Stimulated activated naive CD8-positive, alpha-beta T cell treated with anti-CD3 and anti-CD28 coated beads, Interleukin-15, Interleukin-2, amounts not matched to agents 100 U/mL and 50 U/mL, for 24 hours (primary cell): ENCODE measurements around the gene RNF212.

Experiments
- ATAC-seq: fragments of 150-1000 bp; cut with Tn5 transposase; one replicate; pipeline ENCODE4 v1.10.0; 2021
- DNase-seq: peaks from one replicate; pipeline ENCODE4 v3.0.0; 2021

RNF212 gene

DNA sequence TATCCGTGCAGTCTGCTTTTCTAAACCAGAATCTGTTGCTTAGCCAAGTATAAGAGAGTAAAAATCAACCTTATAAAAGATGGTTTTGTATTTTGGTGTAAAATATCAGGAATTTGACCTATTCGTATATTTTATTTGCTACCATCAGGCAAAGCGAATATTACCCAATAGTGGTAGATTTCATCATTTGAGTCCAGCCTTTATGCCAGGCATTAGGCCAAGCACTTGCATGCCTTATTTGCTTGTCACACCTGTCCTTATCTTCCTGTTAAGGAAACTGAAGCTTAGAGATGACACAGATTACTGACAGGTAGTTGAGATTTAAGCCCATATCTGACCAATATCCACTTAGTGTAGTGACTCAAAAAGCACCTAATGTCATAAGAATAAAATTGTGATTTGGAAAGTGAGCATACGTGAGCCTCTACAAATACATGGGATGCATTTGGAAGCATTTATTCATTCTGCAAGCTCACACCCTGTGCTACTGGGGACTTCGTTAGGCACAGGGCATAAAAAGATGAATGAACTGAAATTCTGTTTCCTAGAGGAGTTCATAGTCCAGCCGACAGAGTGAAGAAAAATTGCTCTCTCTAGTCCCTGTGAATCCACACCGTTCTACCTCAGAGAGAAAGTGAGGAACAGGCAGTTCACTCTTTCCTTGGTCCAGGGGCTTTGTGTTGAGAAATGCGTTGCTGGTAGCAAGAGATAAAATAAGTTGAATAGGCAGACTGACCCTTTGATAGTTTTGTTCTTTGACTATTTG lies 2.3 kb upstream of the RNF212 start:
- DNase-seq, result no peak

DNA sequence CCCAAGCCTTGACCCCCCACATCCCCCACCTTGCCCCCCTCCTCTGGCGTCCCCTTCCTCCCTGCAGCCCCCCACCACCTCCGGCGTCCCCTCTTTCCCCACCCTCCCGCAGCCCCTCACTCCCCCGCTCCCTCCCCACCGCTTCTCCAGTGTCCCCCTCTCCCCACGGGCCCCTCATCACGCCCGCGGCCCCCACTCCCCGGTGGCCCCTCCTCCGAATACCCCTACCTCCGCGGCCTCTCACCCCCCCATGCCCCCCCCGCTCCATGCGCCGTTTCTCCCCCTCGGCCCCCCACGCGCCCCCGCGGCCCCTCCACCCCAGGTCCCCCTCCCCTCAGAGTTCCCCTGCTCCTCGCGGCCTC lies 562 bp downstream of the RNF212 start:
- DNase-seq (no peak), ATAC-seq (no peak)

More for the DNA sequence above, 2.3 kb upstream of the RNF212 start:
- no peak for ATAC-seq

DNA sequence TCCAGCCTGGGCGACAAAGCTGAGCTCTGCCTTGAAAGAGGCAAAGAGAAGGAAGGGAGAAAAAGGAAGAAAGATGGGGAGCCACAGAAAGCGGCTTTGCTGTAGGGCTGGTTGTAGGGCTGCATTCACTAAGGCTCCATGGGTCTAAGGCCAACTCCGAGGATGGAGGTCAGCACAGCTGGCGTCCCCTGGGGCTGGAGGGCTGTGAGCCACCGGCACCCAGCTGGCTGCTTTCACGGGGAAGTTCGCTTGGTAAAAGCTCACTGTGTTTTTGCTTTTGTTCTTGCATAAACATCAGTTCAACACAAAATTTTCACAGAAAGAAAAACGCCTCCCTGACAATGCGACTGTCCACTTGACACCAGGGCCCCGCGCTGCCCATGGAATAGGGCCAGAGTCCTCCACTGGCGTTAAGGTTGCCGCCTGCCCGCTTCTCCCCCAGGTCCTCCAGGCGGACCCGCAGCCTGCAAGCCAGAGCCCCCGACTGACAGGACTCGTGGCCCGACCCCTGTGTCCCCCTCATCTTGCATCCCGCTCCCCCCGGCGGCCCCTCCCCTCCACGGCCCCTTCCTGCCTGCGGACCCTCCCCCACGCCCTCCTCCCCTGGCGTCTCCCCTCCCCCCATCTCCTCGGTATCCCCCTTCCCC lies 1.1 kb downstream of the RNF212 start:
- no peak for DNase-seq
- no peak for ATAC-seq

- DNase-seq (no peak), ATAC-seq (no peak)
These were observed 2.0 kb downstream of the RNF212 start for GRCh38 chr4:1111259-1111809.

GRCh38 chr4:1109898-1110506 lies 3.4 kb downstream of the RNF212 start:
- no peak for ATAC-seq
- DNase-seq, result no peak

DNA sequence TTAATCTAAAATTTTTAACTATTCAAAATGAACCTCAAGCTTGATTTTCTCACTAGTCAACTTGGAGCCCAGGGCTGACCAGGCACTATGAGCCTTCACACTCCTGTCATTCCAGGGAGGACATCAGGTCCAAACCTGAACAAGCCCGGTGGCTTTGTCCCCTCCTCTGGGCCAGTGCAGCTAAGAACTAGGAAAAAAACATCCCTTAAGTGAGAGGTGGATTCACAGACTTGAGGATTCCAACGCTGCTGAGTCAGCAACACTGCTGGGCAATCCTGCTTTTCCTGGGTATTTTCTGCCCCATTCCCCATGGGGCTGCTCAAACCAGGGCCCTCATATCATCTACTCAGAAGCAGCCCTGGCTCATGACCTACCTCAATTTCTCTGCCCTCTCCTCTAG lies 4.0 kb downstream of the RNF212 start:
- no peak for ATAC-seq
- no peak for DNase-seq

GRCh38 chr4:1105662-1106061 lies 7.7 kb downstream of the RNF212 start:
- ATAC-seq (no peak), DNase-seq (no peak)

DNA sequence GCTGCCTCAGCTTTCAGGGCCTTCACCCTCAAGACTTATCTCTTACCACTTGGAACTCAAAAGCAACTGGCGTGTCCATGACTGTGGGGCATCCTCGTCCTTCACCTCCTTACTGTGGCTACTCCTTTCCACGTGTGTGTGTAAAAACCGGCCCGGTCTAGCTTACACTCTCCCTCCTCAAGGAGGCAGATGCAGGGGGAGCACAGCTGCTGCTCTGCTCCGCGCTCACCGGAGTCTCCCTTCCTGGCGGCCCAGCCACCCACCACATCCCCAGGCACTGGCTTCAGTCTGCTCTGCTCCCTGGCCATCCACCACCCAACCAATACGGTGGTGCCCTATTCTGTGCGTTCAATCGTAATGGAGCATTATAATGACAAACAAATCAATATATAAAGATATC lies 8.3 kb downstream of the RNF212 start:
- no peak for ATAC-seq
- no peak for DNase-seq

DNA sequence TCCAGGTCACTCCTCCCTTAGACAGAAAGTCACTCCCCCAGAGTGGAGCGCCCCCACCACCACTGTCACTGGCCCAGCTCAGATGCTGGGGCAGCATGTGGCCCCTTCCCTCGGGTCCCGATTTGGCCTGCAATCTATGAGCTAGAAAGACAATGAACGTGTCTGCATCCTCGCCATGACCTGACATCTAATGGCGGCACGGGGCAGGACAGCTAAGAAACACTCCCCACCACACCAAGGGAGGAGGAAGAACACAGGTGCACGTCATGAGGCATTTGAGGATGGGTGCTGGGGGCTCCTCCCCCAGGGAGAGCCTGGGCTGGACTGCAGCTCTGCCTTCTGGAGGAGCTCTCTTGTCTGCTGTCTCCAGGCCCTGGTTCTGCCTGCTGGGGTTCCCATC lies 8.7 kb downstream of the RNF212 start:
- no peak for ATAC-seq
- no peak for DNase-seq

DNA sequence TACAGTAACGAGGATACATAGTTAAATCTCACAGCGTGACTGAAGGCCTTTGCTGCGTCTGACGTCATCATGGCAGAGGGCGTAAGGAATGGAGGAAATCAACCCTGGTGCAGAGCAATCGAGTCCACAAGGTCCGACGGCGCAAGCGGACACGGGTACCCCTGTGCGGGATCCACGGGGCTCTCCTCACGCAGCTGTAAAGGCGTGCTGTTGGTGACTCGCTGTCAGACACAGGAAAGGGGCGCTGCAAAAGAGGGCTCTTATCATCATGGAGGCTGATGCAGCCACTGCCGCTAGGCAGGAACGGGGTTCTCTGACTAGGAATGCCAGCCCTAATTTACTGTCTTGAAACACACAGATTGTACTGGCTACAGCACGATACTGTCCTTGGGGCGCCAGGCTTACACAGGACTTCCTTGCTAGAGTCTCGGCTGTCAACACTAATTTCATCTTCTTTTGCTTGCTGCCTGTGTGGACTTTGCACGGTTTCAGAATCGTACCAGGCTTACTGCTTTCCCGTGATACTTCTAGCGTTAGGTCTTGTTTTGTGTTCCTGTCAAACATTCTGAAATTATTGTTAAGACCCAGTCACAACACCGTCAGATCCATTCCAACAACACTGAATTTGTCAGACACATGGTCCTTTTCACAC lies 13.6 kb downstream of the RNF212 start:
- ATAC-seq (no peak), DNase-seq (no peak)

DNA sequence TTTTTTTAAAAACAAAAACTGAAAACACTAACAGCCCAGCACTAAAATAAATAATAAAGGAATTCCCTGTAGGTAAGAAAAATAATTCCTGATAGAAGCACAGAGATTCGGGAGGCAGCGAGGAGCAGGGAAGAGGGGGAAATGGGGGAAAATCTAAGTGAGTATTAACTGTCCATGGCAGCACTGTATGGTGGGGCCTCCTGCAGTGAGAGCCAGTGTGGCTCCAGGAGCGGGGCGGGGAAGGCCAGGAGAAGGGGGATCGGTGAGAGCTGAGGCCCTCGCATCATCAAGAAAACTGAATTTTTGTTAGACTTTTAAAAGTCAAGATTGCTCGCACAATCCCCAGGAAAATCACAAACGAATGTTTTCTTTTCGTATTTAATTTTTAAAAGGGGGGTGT lies 14.1 kb downstream of the RNF212 start:
- DNase-seq (no peak), ATAC-seq (no peak)

DNA sequence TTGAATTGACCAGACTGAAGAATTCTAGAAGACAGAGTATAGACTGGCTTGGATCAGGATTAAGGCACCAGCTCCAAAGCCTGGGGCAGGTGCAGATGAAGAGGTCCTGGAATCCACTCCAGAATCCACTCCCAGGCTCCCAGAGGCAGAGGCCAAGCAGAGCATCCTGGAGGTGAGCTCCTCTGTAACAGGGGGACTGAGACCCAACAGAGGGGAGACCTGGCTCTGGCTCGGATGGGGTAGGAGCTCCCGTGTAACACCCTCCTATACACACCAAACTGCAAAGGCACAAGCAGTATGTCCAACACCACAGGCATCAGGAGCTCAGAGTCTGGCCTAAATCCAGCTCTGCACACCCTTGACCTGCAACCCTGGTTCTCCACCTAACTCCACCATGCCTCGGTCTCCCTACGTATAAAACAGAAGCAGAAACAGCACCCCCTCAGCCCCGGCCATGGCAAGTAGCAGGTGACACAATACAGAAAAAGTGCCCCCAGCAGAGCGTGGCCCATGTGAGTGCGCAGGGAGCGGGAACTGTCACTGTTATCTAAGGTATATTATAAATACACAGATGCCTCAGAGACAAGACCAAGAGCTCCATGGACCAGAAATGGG lies 14.9 kb downstream of the RNF212 start:
- DNase-seq (no peak), ATAC-seq (no peak)

GRCh38 chr4:1097553-1097952 lies 15.8 kb downstream of the RNF212 start:
- DNase-seq (no peak), ATAC-seq (no peak)

GRCh38 chr4:1096841-1097240 lies 16.5 kb downstream of the RNF212 start:
- ATAC-seq, result no peak
- DNase-seq, result no peak

DNA sequence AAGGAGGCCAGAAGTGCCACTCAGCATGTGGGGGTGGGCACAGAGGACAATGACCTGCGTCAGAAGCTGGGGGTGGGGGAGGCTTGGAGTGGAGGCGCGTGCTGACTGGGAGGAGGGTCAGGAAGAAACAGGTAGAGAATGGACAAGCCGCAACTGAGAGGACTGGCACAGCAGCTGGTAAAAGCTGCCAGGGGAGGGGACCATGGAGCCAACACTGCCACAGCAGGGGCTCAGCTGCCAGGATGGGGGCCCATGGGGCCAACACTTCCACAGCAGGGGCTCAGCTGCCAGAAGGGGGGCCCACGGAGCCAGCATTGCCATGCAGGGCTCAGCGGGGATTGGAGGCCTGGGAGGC lies 19.1 kb downstream of the RNF212 start:
- ATAC-seq, result no peak

GRCh38 chr4:1093391-1094335 lies 19.7 kb downstream of the RNF212 start:
- DNase-seq (no peak), ATAC-seq (no peak)

More for the DNA sequence above, 19.1 kb downstream of the RNF212 start:
- DNase-seq, result no peak

GRCh38 chr4:1092983-1093361 lies 20.4 kb downstream of the RNF212 start:
- no peak for ATAC-seq
- no peak for DNase-seq

DNA sequence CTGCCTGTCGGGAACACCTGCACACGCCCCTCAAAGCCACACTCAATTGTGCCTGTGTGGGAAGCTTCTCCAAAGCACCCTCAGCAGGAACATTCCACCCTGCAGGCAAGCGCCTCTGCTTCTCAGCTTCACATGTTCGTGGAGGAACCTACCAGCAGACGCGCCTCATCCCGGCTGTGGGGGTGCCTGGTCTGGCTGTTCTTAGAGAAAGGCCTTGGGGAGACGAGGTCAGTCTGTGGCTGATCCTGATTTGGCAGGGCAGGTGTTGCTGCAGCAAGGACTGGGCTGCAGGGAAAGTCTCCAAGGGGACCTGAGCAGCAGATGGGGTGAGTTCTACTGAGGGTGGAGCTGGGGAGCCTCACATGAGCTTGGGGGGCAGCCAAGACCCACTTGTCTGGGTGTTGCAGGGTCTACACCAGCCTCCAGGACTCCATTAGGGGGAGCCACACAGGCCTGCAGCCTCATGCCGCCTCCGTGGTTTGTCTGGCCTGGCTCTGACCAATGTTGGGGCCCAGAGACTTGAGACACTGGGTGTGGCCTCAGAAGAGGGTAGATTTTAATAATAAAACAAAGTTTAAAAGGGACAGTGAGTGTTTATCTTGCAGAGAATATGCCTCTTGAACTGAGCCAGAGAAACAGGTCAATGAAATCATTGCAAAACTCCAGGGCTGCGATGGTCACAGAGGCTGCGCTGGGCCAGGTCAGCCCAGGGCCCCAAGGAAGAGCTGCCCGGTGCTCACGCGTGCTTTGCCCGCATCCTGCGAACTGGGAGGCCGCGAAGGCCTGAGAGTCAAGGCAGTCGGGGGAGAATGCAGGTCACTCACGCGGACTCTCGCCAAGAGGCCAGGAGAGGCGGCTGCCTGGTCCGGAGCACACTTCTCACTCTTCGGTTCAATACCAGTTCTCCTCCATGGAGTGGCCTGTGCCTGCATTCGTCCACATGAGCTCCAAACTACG lies 21.1 kb downstream of the RNF212 start:
- ATAC-seq, result no peak
- DNase-seq, result no peak

DNA sequence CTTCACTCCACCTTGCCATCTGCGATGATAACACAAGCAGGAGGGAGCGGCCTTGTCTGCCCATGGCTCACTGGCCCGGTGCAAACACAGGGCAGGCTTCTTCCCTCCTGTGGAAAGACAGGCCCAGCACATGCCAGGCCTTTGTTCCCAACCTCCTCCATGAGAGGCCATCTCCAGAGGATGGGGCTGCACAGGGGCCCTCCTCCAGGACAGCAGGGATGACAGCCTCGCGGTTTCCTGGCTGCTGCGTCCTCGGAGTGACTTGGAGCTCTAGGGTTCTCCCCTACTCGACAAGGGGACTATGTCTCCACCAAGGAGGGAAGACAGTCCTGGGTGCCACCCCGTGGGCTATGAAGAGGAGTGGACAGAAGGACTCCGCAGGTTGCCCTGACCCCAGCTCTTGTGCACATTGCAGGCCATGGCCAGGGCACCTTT lies 21.8 kb downstream of the RNF212 start:
- DNase-seq (no peak), ATAC-seq (no peak)
